ENCODE measurements around the gene CPE.

CPE gene

GRCh38 chr4:165464813-165465381 lies 86.1 kb downstream of the CPE start:
- Mint-ChIP-seq H3K36me3 (ENCODE audit: low read depth) (no peaks in the 10 kb centered on the region), H3K4me1 (no peaks in the 10 kb centered on the region), H3K27ac (no peak overlapping the region), H3K27me3 (ENCODE audit: low read depth, poor library complexity) (peaks cover 4% of the 10 kb centered on the region), H3K9me3 (no peaks in the 10 kb centered on the region), H3K4me3 (no peak overlapping the region)
- no peak for DNase-seq
- peak; percentile 84 for TF ChIP-seq CTCF (IDR thresholded peaks at IDR 0.05)

GRCh38 chr4:165470009-165470408 lies 91.2 kb downstream of the CPE start:
- Mint-ChIP-seq H3K9me3 (peaks cover 38% of the 10 kb centered on the region), H3K4me3 (no peak overlapping the region), H3K27ac (peak overlapping the region; percentile 18), H3K27me3 (ENCODE audit: low read depth, poor library complexity) (peaks cover 4% of the 10 kb centered on the region), H3K4me1 (no peaks in the 10 kb centered on the region), H3K36me3 (ENCODE audit: low read depth) (peaks cover 19% of the 10 kb centered on the region)
- DNase-seq, result no peak
- no peak for TF ChIP-seq CTCF (IDR thresholded peaks at IDR 0.05)

- H3K4me1 Mint-ChIP-seq, result no peaks in the 10 kb centered on the region
- peaks cover 6% of the 10 kb centered on the region for H3K27me3 Mint-ChIP-seq (ENCODE audit: low read depth, poor library complexity)
- TF ChIP-seq CTCF (IDR thresholded peaks at IDR 0.05), result no peak
- no peak overlapping the region for H3K27ac Mint-ChIP-seq
- peaks cover 24% of the 10 kb centered on the region for H3K36me3 Mint-ChIP-seq (ENCODE audit: low read depth)
- H3K9me3 Mint-ChIP-seq, result peaks cover 51% of the 10 kb centered on the region
- no peak overlapping the region for H3K4me3 Mint-ChIP-seq
- DNase-seq, result no peak
Observed at GRCh38 chr4:165472943-165473676, 94.3 kb downstream of the CPE start.

GRCh38 chr4:165474784-165475705 lies 96.2 kb downstream of the CPE start:
- Mint-ChIP-seq H3K27ac (no peak overlapping the region), H3K9me3 (peaks cover 54% of the 10 kb centered on the region), H3K36me3 (ENCODE audit: low read depth) (peaks cover 24% of the 10 kb centered on the region), H3K27me3 (ENCODE audit: low read depth, poor library complexity) (peaks cover 6% of the 10 kb centered on the region), H3K4me1 (no peaks in the 10 kb centered on the region), H3K4me3 (no peak overlapping the region)
- TF ChIP-seq CTCF (IDR thresholded peaks at IDR 0.05), result no peak
- DNase-seq, result no peak

- H3K27ac Mint-ChIP-seq, result no peak overlapping the region
- H3K4me3 Mint-ChIP-seq, result no peak overlapping the region
- H3K4me1 Mint-ChIP-seq, result no peaks in the 10 kb centered on the region
- no peak for DNase-seq
- peaks cover 17% of the 10 kb centered on the region for H3K36me3 Mint-ChIP-seq (ENCODE audit: low read depth)
- TF ChIP-seq CTCF (IDR thresholded peaks at IDR 0.05), result no peak
- peaks cover 54% of the 10 kb centered on the region for H3K9me3 Mint-ChIP-seq
- peaks cover 4% of the 10 kb centered on the region for H3K27me3 Mint-ChIP-seq (ENCODE audit: low read depth, poor library complexity)
Observed at GRCh38 chr4:165475706-165476070, 96.9 kb downstream of the CPE start.
